HepG2 (cell line): ENCODE measurements around the gene SMNDC1. TPM values are rescaled to one million over a fixed set of nuclear protein-coding genes. Genes with fewer than 3 reads are reported as not detected.

Experiments
- ATAC-seq: fragments of 200-7000 bp; cut with Tn5 transposase; 3 replicates; pipeline ENCODE4 v1.9.1; 2020; ENCODE audit warnings: mild to moderate bottlenecking, moderate library complexity
- BruUV-seq: library from RNA; stranded (reverse); fragments of 400-500 nt; replicated peaks from 2 replicates; lab custom pipeline; 2021; lab: Mats Ljungman, UMichigan
- CTCF ChIA-PET: fragments of 300-600 bp; formaldehyde crosslinking; extraction: SDS; loops from one replicate; lab custom pipeline; 2021; ENCODE audit warnings: low total read pairs, inconsistent platforms, low intra/inter-chr PET ratio; lab: Yijun Ruan, JAX
- POLR2A ChIA-PET: fragments of 350-600 bp; sonication (Branson Sonifier 250); formaldehyde crosslinking; loops from one replicate; lab custom pipeline; 2020; ENCODE audit warnings: antibody characterized with exemption, inconsistent platforms; lab: Yijun Ruan, JAX
- DNase-seq: peaks from one replicate; pipeline ENCODE4 v3.0.0-alpha.2; 2015; ENCODE audit warnings: low spot score
- FAIRE-seq: peaks from 3 replicates; lab custom pipeline; 2011; peaks lifted over from hg19 to GRCh38; lab: Jason Lieb, UNC
- H2AFZ ChIP-seq: one replicate; pipeline ENCODE4 v1.6.1; 2011; ENCODE audit warnings: low read length, inconsistent platforms
- H3K27ac ChIP-seq: fragments of 300-600 bp; 3 replicates; pipeline ENCODE4 v1.8.0; 2011; ENCODE audit warnings: mixed run types, mild to moderate bottlenecking, mixed read lengths, low read length, inconsistent platforms; ENCODE audit not compliant: insufficient read depth; ENCODE audit errors: extremely low read length
- H3K27me3 ChIP-seq, 2 experiments: fragments of 200-600 bp in 1 of 2; 2 replicates in 1 of 2; 3 replicates in 1 of 2; pipeline versions ENCODE4 v1.6.0 to v1.8.0; 2011; ENCODE audit warnings: low read length in 2 of 2, mild to moderate bottlenecking in 2 of 2, moderate library complexity in 2 of 2, inconsistent platforms in 1 of 2; ENCODE audit not compliant: insufficient read depth in 2 of 2, control insufficient read depth in 1 of 2
- H3K36me3 ChIP-seq, 2 experiments: fragments of 200-600 bp in 1 of 2; replicated peaks in 1 of 2; 2 replicates in 1 of 2; 3 replicates in 1 of 2; pipeline versions ENCODE4 v1.5.1 to v1.8.0; 2011; ENCODE audit warnings: low read length in 2 of 2, inconsistent platforms in 1 of 2; ENCODE audit not compliant: insufficient read depth in 2 of 2, control insufficient read depth in 1 of 2
- H3K4me1 ChIP-seq: 2 replicates; pipeline ENCODE4 v1.5.1; 2012; ENCODE audit warnings: low read length, inconsistent platforms; ENCODE audit not compliant: insufficient read depth
- H3K4me2 ChIP-seq: 2 replicates; pipeline ENCODE4 v1.6.0; 2011; ENCODE audit warnings: low read depth, low read length, inconsistent platforms
- H3K4me3 ChIP-seq, 3 experiments: fragments of 200-600 bp in 1 of 3; sonication (generic), shearing (Covaris generic) in 1 of 3; replicated peaks in 1 of 3; 2 replicates each; pipeline ENCODE4 v1.5.1; 2011 to 2016; ENCODE audit warnings: low read length in 3 of 3, inconsistent platforms in 2 of 3, low read depth in 2 of 3, mild to moderate bottlenecking in 2 of 3, control low read depth in 1 of 3, mixed read lengths in 1 of 3; ENCODE audit not compliant: insufficient read depth in 1 of 3
- H3K79me2 ChIP-seq: one replicate; pipeline ENCODE4 v1.6.1; 2011; ENCODE audit warnings: low read length, inconsistent platforms; ENCODE audit not compliant: insufficient read depth
- H3K9ac ChIP-seq: 2 replicates; pipeline ENCODE4 v1.6.0; 2011; ENCODE audit warnings: mild to moderate bottlenecking, low read depth, low read length, inconsistent platforms; ENCODE audit not compliant: insufficient read depth
- H3K9me3 ChIP-seq: 2 replicates; pipeline ENCODE4 v1.5.1; 2012; ENCODE audit warnings: mild to moderate bottlenecking, low read length
- H4K20me1 ChIP-seq: 2 replicates; pipeline ENCODE4 v1.6.0; 2011; ENCODE audit warnings: inconsistent platforms, mild to moderate bottlenecking, low read length, moderate library complexity; ENCODE audit not compliant: insufficient read depth
- ASH2L ChIP-seq: fragments of 300-600, 200-600 bp; sonication (generic); IDR thresholded peaks from 2 replicates; pipeline ENCODE4 v1.7.0; 2017; ENCODE audit warnings: low read depth, mild to moderate bottlenecking, moderate library complexity, mixed read lengths, low read length; ENCODE audit not compliant: insufficient read length
- NCOA1 ChIP-seq: sonication (generic); formaldehyde crosslinking; IDR thresholded peaks from 2 replicates; pipeline ENCODE4 v1.9.0; 2021; ENCODE audit warnings: missing genetic modification reagents
- NKX3-1 ChIP-seq: sonication (generic); formaldehyde crosslinking; IDR thresholded peaks from 2 replicates; pipeline ENCODE4 v1.5.0; 2020; ENCODE audit warnings: missing genetic modification reagents
- TAF15 ChIP-seq: fragments of 200-400 bp; formaldehyde crosslinking; IDR thresholded peaks from one replicate; pipeline ENCODE4 v1.6.1; 2018; ENCODE audit warnings: mild to moderate bottlenecking, low read depth, low read length; ENCODE audit not compliant: poor library complexity, severe bottlenecking
- XRCC5 ChIP-seq: fragments of 200-400 bp; formaldehyde crosslinking; optimal IDR thresholded peaks from 2 replicates; pipeline ENCODE3; 2017; ENCODE audit warnings: mild to moderate bottlenecking, low read length
- ZNF138 ChIP-seq: sonication (generic); formaldehyde crosslinking; IDR thresholded peaks from 2 replicates; pipeline ENCODE4 v1.5.0; 2020; ENCODE audit warnings: mild to moderate bottlenecking, low read depth, missing genetic modification reagents
- ZNF577 ChIP-seq: sonication (generic); formaldehyde crosslinking; IDR thresholded peaks from 2 replicates; pipeline ENCODE4 v1.4.0; 2020; ENCODE audit warnings: mild to moderate bottlenecking, low read depth, missing genetic modification reagents, borderline replicate concordance
- ZNF891 ChIP-seq: sonication (generic); formaldehyde crosslinking; IDR thresholded peaks from 2 replicates; pipeline ENCODE4 v1.5.0; 2020; ENCODE audit warnings: mild to moderate bottlenecking, missing genetic modification reagents
- WGBS: methylation state at CpG from one replicate; pipeline ENCODE4 v1.1.6; 2017; ENCODE audit warnings: low lambda C conversion rate; 5-methylcytosine and 5-hydroxymethylcytosine counted together
- in situ Hi-C: cut with HindIII; loops from 2 replicates; pipeline ENCODE4 v1.10.0; 2017; ENCODE audit warnings: low pct_unique_long_range_greater_than_20kb; ENCODE audit not compliant: extremely low pct_ligation_motif_present
- intact Hi-C: fragments of 100-400 bp; cut with micrococcal nuclease; formaldehyde crosslinking; loops from one replicate; pipeline ENCODE4 v1.10.0; 2022; ENCODE audit not compliant: unreplicated experiment
- polyA plus RNA-seq, 8 experiments: library from polyadenylated mRNA; depleted of rRNA in 3 of 8; stranded (reverse) in 7 of 8; unstranded in 1 of 8; fragments of >200 nt; fragmentation: Illumina TruSeq in 4 of 8; extraction: Trizol in 4 of 8; gene quantifications; 2 replicates each; pipeline versions ENCODE4 v1.2.1 to v1.2.3, GENCODE V29; 2011 to 2016; ENCODE audit warnings: low read depth in 4 of 8, missing spikeins in 1 of 8, mixed read lengths in 1 of 8; ENCODE audit not compliant: insufficient read depth in 1 of 8
- total RNA-seq, 5 experiments: library from RNA; depleted of rRNA; stranded (reverse); fragments of >200 nt; fragmentation: Illumina TruSeq; extraction: Trizol; gene quantifications; 2 replicates each; pipeline ENCODE4 v1.2.3, GENCODE V29; 2016; ENCODE audit warnings: low read depth in 1 of 5
- TF ChIP-seq, protein P1 (sequence below): sonication (generic); formaldehyde crosslinking; IDR thresholded peaks from 2 replicates; pipeline ENCODE4 v1.5.1; 2020; ENCODE audit warnings: missing genetic modification reagents, mild to moderate bottlenecking, borderline replicate concordance

SMNDC1 gene
- total and polyA plus RNA-seq, 2 of the 13 experiments (the other 11 are each of a cell fraction or from before 2014, with no cell fraction given), result 7.8 to 8.9 TPM

GRCh38 chr10:110324805-110325280 is 20.1 kb upstream of the SMNDC1 start:
- ATAC-seq (no peak), DNase-seq (no peak), FAIRE-seq (no peak)
- ChIA-PET POLR2A (no interaction called here), CTCF (no interaction called here)
- H3K9me3 ChIP-seq, result no peaks in the 10 kb centered on the region
- in situ Hi-C loops (no loop called here), intact Hi-C loops (no loop called here)
- no peak overlapping the region for H3K9ac ChIP-seq
- H3K79me2 ChIP-seq, result no peaks in the 10 kb centered on the region
- no TSS peak for BruUV-seq
- TF ChIP-seq TAF15 (no peak), ZNF891 (no peak), NCOA1 (CRISPR knock-in tag) (no peak), ZNF577 (CRISPR knock-in tag) (no peak), ZNF138 (CRISPR knock-in tag) (no peak), NKX3-1 (no peak), ASH2L (no peak), XRCC5 (no peak)
- TF ChIP-seq, protein P1, sequence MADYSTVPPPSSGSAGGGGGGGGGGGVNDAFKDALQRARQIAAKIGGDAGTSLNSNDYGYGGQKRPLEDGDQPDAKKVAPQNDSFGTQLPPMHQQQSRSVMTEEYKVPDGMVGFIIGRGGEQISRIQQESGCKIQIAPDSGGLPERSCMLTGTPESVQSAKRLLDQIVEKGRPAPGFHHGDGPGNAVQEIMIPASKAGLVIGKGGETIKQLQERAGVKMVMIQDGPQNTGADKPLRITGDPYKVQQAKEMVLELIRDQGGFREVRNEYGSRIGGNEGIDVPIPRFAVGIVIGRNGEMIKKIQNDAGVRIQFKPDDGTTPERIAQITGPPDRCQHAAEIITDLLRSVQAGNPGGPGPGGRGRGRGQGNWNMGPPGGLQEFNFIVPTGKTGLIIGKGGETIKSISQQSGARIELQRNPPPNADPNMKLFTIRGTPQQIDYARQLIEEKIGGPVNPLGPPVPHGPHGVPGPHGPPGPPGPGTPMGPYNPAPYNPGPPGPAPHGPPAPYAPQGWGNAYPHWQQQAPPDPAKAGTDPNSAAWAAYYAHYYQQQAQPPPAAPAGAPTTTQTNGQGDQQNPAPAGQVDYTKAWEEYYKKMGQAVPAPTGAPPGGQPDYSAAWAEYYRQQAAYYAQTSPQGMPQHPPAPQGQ, result no peak
- no peak overlapping the region for H3K27ac ChIP-seq
- H3K4me3 ChIP-seq, result no peak overlapping the region
- peaks cover 0 to 25% of the 10 kb centered on the region in 2 experiments; a peak in 2 of 5 replicates for H3K27me3 ChIP-seq
- H3K4me2 ChIP-seq, result no peak overlapping the region
- H3K4me1 ChIP-seq, result no peaks in the 10 kb centered on the region
- WGBS, result 15% methylated on average over 3 of the region's 3 CpGs
- H3K36me3 ChIP-seq, result no peaks in the 10 kb centered on the region
- H2AFZ ChIP-seq, result no peak overlapping the region
- no peaks in the 10 kb centered on the region for H4K20me1 ChIP-seq
